Measurements from ENCODE around the gene SEPHS1.
"Not testable (repeated sequence)": the region's sequence is repeated elsewhere in the genome, so short reads cannot be mapped to it uniquely, and the experiment has no call there.

SEPHS1 gene

GRCh38 chr10:13284050-13284449 is 64.0 kb downstream of the SEPHS1 start:
- DNase-seq (ENCODE audit: low spot score) = no peak

DNA sequence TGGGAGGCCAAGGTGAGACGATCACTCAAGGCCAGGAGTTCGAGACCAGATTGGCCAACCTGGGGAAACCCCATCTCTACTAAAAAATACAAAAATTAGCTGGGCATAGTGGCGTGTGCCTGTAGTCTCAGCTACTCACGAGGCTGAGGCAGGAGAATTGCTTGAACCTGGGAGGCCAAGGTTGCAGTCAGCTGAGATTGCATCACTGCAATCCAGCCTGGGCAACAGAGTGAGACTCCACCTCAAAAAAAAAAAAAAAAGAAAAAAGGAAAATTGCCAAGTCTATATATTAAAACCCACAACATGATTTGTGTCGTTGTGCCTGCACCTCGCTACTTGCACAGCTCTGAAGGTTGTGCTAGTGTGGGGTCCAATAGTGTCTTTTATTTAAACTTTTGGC is 65.7 kb downstream of the SEPHS1 start:
- not testable (repeated sequence) for DNase-seq (ENCODE audit: low spot score)

GRCh38 chr10:13276749-13277365 is 71.2 kb downstream of the SEPHS1 start:
- DNase-seq (ENCODE audit: low spot score) = no peak

DNA sequence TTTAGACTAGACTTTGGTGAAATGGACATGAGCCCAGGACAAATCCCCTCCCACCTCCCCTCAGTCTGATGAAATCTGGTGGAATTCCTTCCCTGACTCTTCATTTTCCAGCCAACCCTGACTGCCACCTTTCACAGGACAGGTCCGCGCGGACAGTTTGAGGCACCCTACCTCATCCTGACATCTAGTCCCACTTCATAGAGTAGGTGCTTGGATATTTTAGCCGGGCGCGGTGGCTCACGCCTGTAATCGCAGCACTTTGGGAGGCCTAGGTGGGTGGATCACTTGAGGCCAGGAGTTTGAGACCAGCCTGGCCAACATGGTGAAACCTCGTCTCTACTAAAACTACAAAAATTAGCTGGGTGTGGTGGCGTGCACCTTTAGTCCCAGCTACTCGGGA is 71.9 kb downstream of the SEPHS1 start:
- DNase-seq (ENCODE audit: low spot score) = not testable (repeated sequence)

- DNase-seq (ENCODE audit: low spot score) = no peak
These were observed 75.9 kb downstream of the SEPHS1 start for GRCh38 chr10:13272164-13272571.

DNA sequence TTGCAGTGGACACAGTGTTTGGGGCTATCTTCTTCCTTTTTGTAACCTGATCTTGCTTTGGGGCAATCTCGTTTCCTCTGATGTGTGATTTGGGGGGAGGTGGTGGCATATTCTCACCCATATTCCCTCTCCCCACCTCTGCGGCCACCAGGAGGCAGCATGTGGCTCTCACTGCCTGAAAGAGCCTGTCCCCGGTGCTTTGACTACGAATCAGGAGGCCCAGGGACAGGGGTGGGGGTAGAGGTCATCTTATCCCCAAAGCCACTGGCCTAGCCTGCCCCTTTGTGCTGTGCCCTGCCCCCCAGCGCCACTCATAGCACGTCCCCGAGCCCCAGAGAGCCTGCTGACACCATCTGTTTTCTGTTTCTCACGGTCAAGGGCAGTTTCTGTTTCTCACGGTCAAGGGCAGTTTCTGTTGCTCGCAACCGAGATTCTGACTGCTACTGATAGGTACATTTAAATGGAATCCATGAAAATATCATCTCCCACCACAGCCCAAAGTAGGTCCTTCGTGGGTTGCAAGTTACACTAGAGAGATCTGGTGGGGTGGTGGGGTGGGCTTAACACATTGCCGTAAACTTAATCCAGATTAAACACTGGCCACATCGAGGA is 76.4 kb downstream of the SEPHS1 start:
- DNase-seq (ENCODE audit: low spot score) = peak; percentile 48

DNA sequence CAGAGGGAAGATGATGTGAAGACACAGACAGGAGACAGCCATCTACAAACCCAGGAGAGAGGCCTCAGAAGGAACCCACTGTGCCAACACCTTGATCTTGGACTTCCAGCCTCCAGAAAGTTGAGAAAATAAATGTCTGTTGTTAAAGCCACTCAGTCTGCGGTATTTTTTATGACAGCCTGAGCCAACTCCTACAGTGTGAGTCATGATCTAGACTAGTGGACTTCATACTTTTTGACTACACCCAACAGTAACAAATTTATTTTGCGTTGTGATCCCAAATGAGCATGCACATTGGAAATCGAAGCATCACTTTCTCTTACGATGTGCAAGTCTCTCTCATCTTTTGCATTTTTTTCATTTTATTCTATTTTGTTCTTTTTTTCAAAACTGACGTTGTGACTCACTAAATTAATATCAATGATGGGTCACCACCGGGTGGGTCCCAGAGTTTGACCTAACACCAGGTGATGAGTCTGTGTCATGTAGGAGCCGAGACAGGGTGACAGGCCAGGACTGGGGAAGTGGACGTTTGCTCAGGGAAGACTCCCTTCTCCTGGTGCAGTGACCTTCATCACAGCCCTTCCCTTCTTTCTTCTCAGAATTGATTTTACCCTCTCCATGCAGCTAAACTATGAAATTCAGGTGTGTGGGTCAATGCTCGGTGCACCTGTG is 77.1 kb downstream of the SEPHS1 start:
- no peak for DNase-seq (ENCODE audit: low spot score)

DNA sequence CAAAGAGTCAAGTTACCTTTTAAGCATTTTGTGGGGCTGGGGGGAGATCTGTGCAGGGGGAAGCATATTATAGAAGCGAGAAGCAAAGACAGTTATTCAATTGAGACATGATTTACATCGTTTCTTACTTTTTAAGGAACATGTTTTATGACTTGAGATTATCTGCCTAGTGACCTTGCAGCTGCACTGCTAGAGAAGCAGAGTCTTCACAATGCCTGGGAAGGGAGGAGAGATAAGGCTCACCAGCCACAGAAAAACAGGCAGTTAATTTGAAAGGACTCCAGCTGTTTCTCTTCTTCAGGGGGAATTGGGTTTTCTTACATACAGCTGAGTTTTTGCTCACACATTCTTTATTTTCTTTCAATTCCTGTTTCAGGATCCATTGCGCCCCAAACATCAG is 79.3 kb downstream of the SEPHS1 start:
- DNase-seq (ENCODE audit: low spot score) = no peak

DNA sequence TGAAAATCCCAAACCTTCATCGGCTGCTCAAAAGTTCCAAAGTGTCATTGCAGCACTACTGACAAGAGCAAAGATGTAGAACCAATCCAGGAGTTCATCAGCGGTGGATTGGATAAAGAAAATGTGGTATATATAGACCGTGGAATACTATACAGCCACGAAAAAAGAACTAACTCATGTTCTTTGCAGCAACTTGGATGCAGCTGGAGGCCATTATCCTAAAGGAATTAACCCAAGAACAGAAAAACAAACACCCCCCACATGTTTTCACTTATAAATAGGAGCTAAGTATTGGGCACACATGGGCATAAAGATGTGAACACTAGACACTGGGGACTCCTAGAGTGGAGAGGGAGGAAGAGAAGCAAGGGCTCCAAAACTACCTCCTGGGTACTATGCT is 79.8 kb downstream of the SEPHS1 start:
- DNase-seq (ENCODE audit: low spot score) = no peak
